ENCODE measurements around the gene PARD3B.

PARD3B gene

DNA sequence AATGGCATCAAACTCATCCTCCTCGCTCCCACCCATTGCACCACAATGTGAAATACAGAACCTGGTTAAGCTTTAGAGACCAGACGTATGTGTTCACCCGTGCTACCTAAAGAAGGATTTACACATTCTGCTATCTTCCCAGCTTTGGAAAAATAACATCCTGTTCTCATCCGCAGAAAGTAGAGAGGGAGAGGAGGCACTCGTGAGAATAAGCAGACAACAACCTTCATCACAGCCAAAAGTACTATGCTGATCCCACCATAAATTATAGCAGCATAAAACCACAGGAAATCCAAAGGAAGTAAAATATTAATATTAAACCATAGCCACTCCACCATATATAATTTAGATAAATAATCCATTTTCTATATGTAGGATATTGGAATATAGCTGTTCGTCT is 1025.4 kb downstream of the PARD3B start:
- 100% methylated on average over 2 of the region's 6 CpGs for WGBS (ENCODE audit: insufficient coverage)
- no peaks in the 10 kb centered on the region for H3K36me3 ChIP-seq (ENCODE audit: control insufficient read depth in 4 of 4, insufficient read depth in 4 of 4, low read length in 3 of 4)
- peaks cover 0 to under 1% (median 0%) of the 10 kb centered on the region in 5 experiments for H3K9me3 ChIP-seq (ENCODE audit: control extremely low read depth in 1 of 5, control insufficient read depth in 4 of 5, insufficient read depth in 2 of 5, low read depth in 1 of 5, low read length in 4 of 5)
- POLR2A ChIA-PET = no interaction called here
- no peaks in the 10 kb centered on the region for H3K4me1 ChIP-seq (ENCODE audit: control extremely low read depth in 1 of 4, control insufficient read depth in 4 of 4, insufficient read depth in 4 of 4, low read length in 3 of 4)
- no peak overlapping the region for H3K4me3 ChIP-seq (ENCODE audit: control insufficient read depth in 1 of 7, extremely low read depth in 1 of 7, insufficient read depth in 4 of 7, low read depth in 2 of 7, low read length in 6 of 7)
- H3K27me3 ChIP-seq (replicated peaks in 2 of 5; ENCODE audit: control insufficient read depth in 4 of 5, insufficient read depth in 5 of 5, low read length in 4 of 5) = no peaks in the 10 kb centered on the region
- CTCF ChIA-PET = interaction anchor here (1.5 kb wide), 1 partner anchor 109 kb away, joined by 3 read pairs; no protein-coding TSS in a partner anchor
- no peak overlapping the region for H3K27ac ChIP-seq (ENCODE audit: insufficient read depth in 1 of 2, low read depth in 1 of 2, low read length in 2 of 2, poor library complexity in 1 of 2, severe bottlenecking in 2 of 2)
- DNase-seq = no peak

DNA sequence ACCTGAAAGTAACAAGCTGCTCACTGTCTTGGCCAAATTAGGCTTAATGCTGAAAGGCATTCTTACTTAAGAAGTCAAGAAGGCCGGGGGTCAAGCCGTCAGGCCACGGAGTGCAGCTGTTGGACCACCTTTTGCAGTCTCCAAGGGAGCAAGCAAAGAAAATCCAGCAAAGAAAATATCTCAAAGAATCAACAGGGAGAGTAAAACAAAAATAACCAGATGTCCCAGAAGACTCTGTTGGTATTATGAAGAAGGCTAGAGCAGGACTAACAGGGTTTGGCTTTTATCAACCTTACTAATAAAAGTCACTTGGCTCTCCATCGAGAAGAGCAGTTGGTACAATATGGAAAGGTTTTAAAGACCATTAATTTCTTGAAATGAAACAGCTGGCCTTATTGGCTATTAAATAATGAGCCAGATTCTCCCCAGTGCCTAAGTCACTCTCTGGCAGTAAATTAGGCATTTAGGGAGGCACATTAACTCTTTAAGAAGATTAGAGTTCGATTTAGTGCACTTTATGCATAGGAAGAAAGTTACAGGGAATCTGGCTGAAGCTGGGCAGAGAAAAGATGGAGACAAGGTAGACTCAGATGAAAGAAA is 1026.2 kb downstream of the PARD3B start:
- DNase-seq = no peak
- POLR2A ChIA-PET = no interaction called here
- CTCF ChIA-PET = no interaction called here
- Histone ChIP-seq H3K4me3 (ENCODE audit: control insufficient read depth in 1 of 7, extremely low read depth in 1 of 7, insufficient read depth in 4 of 7, low read depth in 2 of 7, low read length in 6 of 7) (no peak overlapping the region), H3K4me1 (ENCODE audit: control extremely low read depth in 1 of 4, control insufficient read depth in 4 of 4, insufficient read depth in 4 of 4, low read length in 3 of 4) (no peaks in the 10 kb centered on the region), H3K27me3 (replicated peaks in 2 of 5; ENCODE audit: control insufficient read depth in 4 of 5, insufficient read depth in 5 of 5, low read length in 4 of 5) (no peaks in the 10 kb centered on the region), H3K9me3 (ENCODE audit: control extremely low read depth in 1 of 5, control insufficient read depth in 4 of 5, insufficient read depth in 2 of 5, low read depth in 1 of 5, low read length in 4 of 5) (peaks cover 0 to 3% (median 0%) of the 10 kb centered on the region in 5 experiments), H3K36me3 (ENCODE audit: control insufficient read depth in 4 of 4, insufficient read depth in 4 of 4, low read length in 3 of 4) (no peaks in the 10 kb centered on the region), H3K27ac (ENCODE audit: insufficient read depth in 1 of 2, low read depth in 1 of 2, low read length in 2 of 2, poor library complexity in 1 of 2, severe bottlenecking in 2 of 2) (no peak overlapping the region)
- 98% methylated on average over 4 of the region's 5 CpGs for WGBS (ENCODE audit: insufficient coverage)

DNA sequence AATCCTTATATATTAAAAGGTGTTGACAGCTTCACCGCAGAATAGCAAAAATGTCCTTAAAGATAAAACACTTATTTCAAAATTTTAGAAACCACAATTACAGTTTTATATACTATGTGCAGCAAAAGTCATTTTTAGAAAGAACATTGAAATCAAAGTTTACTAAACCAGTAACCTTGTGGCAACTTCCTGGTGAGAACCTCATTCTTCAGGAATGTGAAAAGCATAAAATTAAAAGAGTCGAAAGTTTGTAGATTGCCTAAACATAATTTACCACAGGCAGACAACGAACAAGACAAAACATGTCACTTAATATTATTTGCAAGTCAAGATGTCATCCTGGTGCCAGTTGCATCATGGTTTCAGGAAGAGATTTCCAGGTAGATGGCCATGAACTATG is 1028.7 kb downstream of the PARD3B start:
- no peaks in the 10 kb centered on the region for H3K36me3 ChIP-seq (ENCODE audit: control insufficient read depth in 4 of 4, insufficient read depth in 4 of 4, low read length in 3 of 4)
- H3K4me1 ChIP-seq (ENCODE audit: control extremely low read depth in 1 of 4, control insufficient read depth in 4 of 4, insufficient read depth in 4 of 4, low read length in 3 of 4) = no peaks in the 10 kb centered on the region
- POLR2A ChIA-PET = no interaction called here
- no peak overlapping the region for H3K27ac ChIP-seq (ENCODE audit: insufficient read depth in 1 of 2, low read depth in 1 of 2, low read length in 2 of 2, poor library complexity in 1 of 2, severe bottlenecking in 2 of 2)
- no peak for DNase-seq
- H3K9me3 ChIP-seq (ENCODE audit: control extremely low read depth in 1 of 5, control insufficient read depth in 4 of 5, insufficient read depth in 2 of 5, low read depth in 1 of 5, low read length in 4 of 5) = peaks cover 0 to 3% (median 0%) of the 10 kb centered on the region in 5 experiments
- H3K4me3 ChIP-seq (ENCODE audit: control insufficient read depth in 1 of 7, extremely low read depth in 1 of 7, insufficient read depth in 4 of 7, low read depth in 2 of 7, low read length in 6 of 7) = no peak overlapping the region
- CTCF ChIA-PET = no interaction called here
- 100% methylated on average over 1 of the region's 3 CpGs for WGBS (ENCODE audit: insufficient coverage)
- no peaks in the 10 kb centered on the region for H3K27me3 ChIP-seq (replicated peaks in 2 of 5; ENCODE audit: control insufficient read depth in 4 of 5, insufficient read depth in 5 of 5, low read length in 4 of 5)

DNA sequence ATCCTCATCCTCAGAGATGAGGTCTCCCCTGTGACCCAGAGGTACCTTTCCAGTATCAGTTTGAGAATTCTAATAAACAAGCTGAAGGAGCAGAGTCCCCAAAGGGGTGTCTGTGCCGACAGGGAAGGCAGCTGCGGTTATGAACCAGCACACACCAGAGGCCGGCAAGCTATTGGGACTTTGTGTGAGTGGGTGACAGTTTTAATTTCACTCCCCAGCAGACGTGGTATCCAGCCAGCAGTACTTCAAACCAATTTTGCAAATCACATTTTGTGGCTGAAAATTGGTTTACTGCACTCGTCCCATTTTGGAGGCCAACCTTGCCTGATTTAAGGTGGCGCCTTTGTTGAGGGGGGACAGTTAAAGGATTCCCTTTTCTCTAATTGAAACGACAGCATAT is 1034.1 kb downstream of the PARD3B start:
- no peak for DNase-seq
- H3K27me3 ChIP-seq (replicated peaks in 2 of 5; ENCODE audit: control insufficient read depth in 4 of 5, insufficient read depth in 5 of 5, low read length in 4 of 5) = peaks cover 0 to 3% (median 0%) of the 10 kb centered on the region in 5 experiments
- 100% methylated on average over 6 of the region's 7 CpGs for WGBS (ENCODE audit: insufficient coverage)
- POLR2A ChIA-PET = no interaction called here
- H3K9me3 ChIP-seq (ENCODE audit: control extremely low read depth in 1 of 5, control insufficient read depth in 4 of 5, insufficient read depth in 2 of 5, low read depth in 1 of 5, low read length in 4 of 5) = peaks cover 0 to 3% (median 0%) of the 10 kb centered on the region in 5 experiments
- no peak overlapping the region for H3K4me3 ChIP-seq (ENCODE audit: control insufficient read depth in 1 of 7, extremely low read depth in 1 of 7, insufficient read depth in 4 of 7, low read depth in 2 of 7, low read length in 6 of 7)
- no peaks in the 10 kb centered on the region for H3K4me1 ChIP-seq (ENCODE audit: control extremely low read depth in 1 of 4, control insufficient read depth in 4 of 4, insufficient read depth in 4 of 4, low read length in 3 of 4)
- CTCF ChIA-PET = interaction anchor here (1.5 kb wide), 1 partner anchor 18 kb away, joined by 3 read pairs; no protein-coding TSS in a partner anchor
- no peak overlapping the region for H3K27ac ChIP-seq (ENCODE audit: insufficient read depth in 1 of 2, low read depth in 1 of 2, low read length in 2 of 2, poor library complexity in 1 of 2, severe bottlenecking in 2 of 2)
- no peaks in the 10 kb centered on the region for H3K36me3 ChIP-seq (ENCODE audit: control insufficient read depth in 4 of 4, insufficient read depth in 4 of 4, low read length in 3 of 4)

DNA sequence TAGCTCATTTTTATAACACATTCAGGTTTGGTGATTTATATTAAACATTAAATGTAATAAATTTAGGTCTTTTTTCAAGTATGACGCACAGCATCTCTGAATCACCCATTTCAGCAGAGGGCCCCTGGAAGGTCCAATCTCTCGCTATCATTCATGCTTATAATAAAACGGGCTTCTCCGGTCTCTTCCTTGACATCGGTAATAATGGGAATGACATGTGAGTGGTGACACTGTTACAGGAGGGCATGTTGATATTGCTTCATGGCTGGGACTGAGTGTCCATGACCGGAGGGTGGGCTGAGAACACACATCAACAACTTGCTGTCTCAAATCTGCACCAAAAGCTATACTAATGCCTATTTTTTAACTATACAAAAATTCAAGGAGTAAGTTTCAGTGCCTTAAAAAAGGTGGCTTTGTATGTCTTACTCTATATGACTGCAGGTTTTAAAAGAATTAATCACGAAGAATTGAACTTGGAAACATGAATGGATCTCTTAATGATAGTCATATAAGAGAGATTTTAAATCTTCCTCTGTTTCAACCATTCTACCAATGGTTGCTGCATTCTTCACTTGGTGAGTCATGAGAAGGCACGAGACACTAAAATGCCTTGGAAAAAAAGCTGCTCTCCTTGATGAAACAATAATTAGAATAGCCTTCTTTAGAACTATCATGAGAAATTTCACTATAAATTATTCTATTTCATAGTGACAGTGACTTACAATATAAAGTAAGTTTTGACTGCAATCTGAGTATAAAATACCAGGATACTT is 1035.1 kb downstream of the PARD3B start:
- ChIA-PET CTCF (no interaction called here), POLR2A (interaction anchor here (0.7 kb wide), 1 partner anchor 19 kb away, joined by 3 read pairs; no protein-coding TSS in a partner anchor)
- H3K36me3 ChIP-seq (ENCODE audit: control insufficient read depth in 4 of 4, insufficient read depth in 4 of 4, low read length in 3 of 4) = no peaks in the 10 kb centered on the region
- peaks cover 0 to 3% (median 0%) of the 10 kb centered on the region in 5 experiments for H3K27me3 ChIP-seq (replicated peaks in 2 of 5; ENCODE audit: control insufficient read depth in 4 of 5, insufficient read depth in 5 of 5, low read length in 4 of 5)
- no peaks in the 10 kb centered on the region for H3K4me1 ChIP-seq (ENCODE audit: control extremely low read depth in 1 of 4, control insufficient read depth in 4 of 4, insufficient read depth in 4 of 4, low read length in 3 of 4)
- DNase-seq = no peak
- H3K4me3 ChIP-seq (ENCODE audit: control insufficient read depth in 1 of 7, extremely low read depth in 1 of 7, insufficient read depth in 4 of 7, low read depth in 2 of 7, low read length in 6 of 7) = no peak overlapping the region
- peaks cover 0 to 3% (median 0%) of the 10 kb centered on the region in 5 experiments for H3K9me3 ChIP-seq (ENCODE audit: control extremely low read depth in 1 of 5, control insufficient read depth in 4 of 5, insufficient read depth in 2 of 5, low read depth in 1 of 5, low read length in 4 of 5)
- WGBS (ENCODE audit: insufficient coverage) = 100% methylated on average over 1 of the region's 8 CpGs
- H3K27ac ChIP-seq (ENCODE audit: insufficient read depth in 1 of 2, low read depth in 1 of 2, low read length in 2 of 2, poor library complexity in 1 of 2, severe bottlenecking in 2 of 2) = no peak overlapping the region

DNA sequence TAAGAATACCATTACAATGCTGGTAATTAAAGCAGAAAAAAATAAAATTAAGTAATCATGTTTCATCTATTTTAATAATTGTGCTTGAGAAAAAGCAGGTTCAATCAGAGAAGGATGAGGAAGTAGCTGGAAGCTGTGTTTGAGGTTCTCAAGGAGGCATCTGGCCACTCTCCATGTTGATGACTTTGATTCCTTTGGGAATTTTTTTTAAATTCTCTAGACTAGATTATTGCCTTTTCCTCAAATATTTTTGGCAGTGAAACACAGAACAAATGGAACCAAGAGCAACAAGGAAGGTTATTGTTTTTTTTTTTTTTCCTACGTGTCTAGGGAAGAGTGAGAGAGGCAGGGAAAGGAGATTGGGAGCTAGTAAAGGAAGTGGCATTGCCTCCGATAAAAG is 1037.1 kb downstream of the PARD3B start:
- WGBS (ENCODE audit: insufficient coverage) = 100% methylated on average over 1 of the region's 2 CpGs
- ChIA-PET CTCF (no interaction called here), POLR2A (no interaction called here)
- no peaks in the 10 kb centered on the region for H3K4me1 ChIP-seq (ENCODE audit: control extremely low read depth in 1 of 4, control insufficient read depth in 4 of 4, insufficient read depth in 4 of 4, low read length in 3 of 4)
- H3K4me3 ChIP-seq (ENCODE audit: control insufficient read depth in 1 of 7, extremely low read depth in 1 of 7, insufficient read depth in 4 of 7, low read depth in 2 of 7, low read length in 6 of 7) = no peak overlapping the region
- H3K36me3 ChIP-seq (ENCODE audit: control insufficient read depth in 4 of 4, insufficient read depth in 4 of 4, low read length in 3 of 4) = no peaks in the 10 kb centered on the region
- H3K27ac ChIP-seq (ENCODE audit: insufficient read depth in 1 of 2, low read depth in 1 of 2, low read length in 2 of 2, poor library complexity in 1 of 2, severe bottlenecking in 2 of 2) = no peak overlapping the region
- no peaks in the 10 kb centered on the region for H3K9me3 ChIP-seq (ENCODE audit: control extremely low read depth in 1 of 5, control insufficient read depth in 4 of 5, insufficient read depth in 2 of 5, low read depth in 1 of 5, low read length in 4 of 5)
- peaks cover 0 to 5% (median 0%) of the 10 kb centered on the region in 5 experiments for H3K27me3 ChIP-seq (replicated peaks in 2 of 5; ENCODE audit: control insufficient read depth in 4 of 5, insufficient read depth in 5 of 5, low read length in 4 of 5)
- DNase-seq = no peak
